ENCODE data around the gene PRKG1. TPM values are rescaled to one million over a fixed set of nuclear protein-coding genes. Genes with fewer than 3 reads are reported as not detected.

The PRKG1 gene
- total RNA-seq, 2 donors from 2014 or later = 8.1 to 16.6 TPM

GRCh38 chr10:51588984-51589383, 514.7 kb downstream of the PRKG1 start:
- H3K36me3 ChIP-seq = no peaks in the 10 kb centered on the region
- H3K9me3 ChIP-seq = no peaks in the 10 kb centered on the region
- H3K27ac ChIP-seq = no peak overlapping the region
- H3K9ac ChIP-seq (ENCODE audit: low read depth in 2 of 2, low read length in 2 of 2) = no peak overlapping the region
- intact Hi-C loops (cut with DNase I) = no loop called here
- no peak for DNase-seq
- peaks cover 4% of the 10 kb centered on the region for H3K4me1 ChIP-seq
- H3K27me3 ChIP-seq = no peaks in the 10 kb centered on the region
- TF ChIP-seq CTCF (IDR thresholded peaks at IDR 0.05) = no peak
- no peak overlapping the region for H3K4me3 ChIP-seq

- intact Hi-C loops (cut with DNase I) = no loop called here
- TF ChIP-seq CTCF (IDR thresholded peaks at IDR 0.05) = no peak
- no peak for DNase-seq
- Histone ChIP-seq H3K36me3 (no peaks in the 10 kb centered on the region), H3K4me1 (peaks cover 4% of the 10 kb centered on the region), H3K4me3 (no peak overlapping the region), H3K27me3 (no peaks in the 10 kb centered on the region), H3K27ac (no peak overlapping the region), H3K9ac (ENCODE audit: low read depth in 2 of 2, low read length in 2 of 2) (no peak overlapping the region), H3K9me3 (no peaks in the 10 kb centered on the region)
Measured at GRCh38 chr10:51590818-51591217, 516.5 kb downstream of the PRKG1 start.

GRCh38 chr10:51596695-51597094, 522.4 kb downstream of the PRKG1 start:
- TF ChIP-seq CTCF (IDR thresholded peaks at IDR 0.05) = no peak
- no peak overlapping the region for H3K4me3 ChIP-seq
- H3K9me3 ChIP-seq = no peaks in the 10 kb centered on the region
- H3K4me1 ChIP-seq = no peaks in the 10 kb centered on the region
- intact Hi-C loops (cut with DNase I) = no loop called here
- no peaks in the 10 kb centered on the region for H3K36me3 ChIP-seq
- H3K27ac ChIP-seq = no peak overlapping the region
- no peak for DNase-seq
- no peak overlapping the region for H3K9ac ChIP-seq (ENCODE audit: low read depth in 2 of 2, low read length in 2 of 2)
- H3K27me3 ChIP-seq = no peaks in the 10 kb centered on the region

GRCh38 chr10:51599647-51600046, 525.4 kb downstream of the PRKG1 start:
- H3K4me1 ChIP-seq = no peaks in the 10 kb centered on the region
- intact Hi-C loops (cut with DNase I) = no loop called here
- DNase-seq = no peak
- H3K9ac ChIP-seq (ENCODE audit: low read depth in 2 of 2, low read length in 2 of 2) = no peak overlapping the region
- no peaks in the 10 kb centered on the region for H3K9me3 ChIP-seq
- H3K36me3 ChIP-seq = no peaks in the 10 kb centered on the region
- no peak overlapping the region for H3K27ac ChIP-seq
- H3K4me3 ChIP-seq = no peak overlapping the region
- H3K27me3 ChIP-seq = no peaks in the 10 kb centered on the region
- no peak for TF ChIP-seq CTCF (IDR thresholded peaks at IDR 0.05)

GRCh38 chr10:51602326-51602725, 528.0 kb downstream of the PRKG1 start:
- Histone ChIP-seq H3K4me3 (no peak overlapping the region), H3K27me3 (no peaks in the 10 kb centered on the region), H3K9ac (ENCODE audit: low read depth in 2 of 2, low read length in 2 of 2) (no peak overlapping the region), H3K4me1 (no peaks in the 10 kb centered on the region), H3K9me3 (no peaks in the 10 kb centered on the region), H3K36me3 (no peaks in the 10 kb centered on the region), H3K27ac (no peak overlapping the region)
- intact Hi-C loops (cut with DNase I) = no loop called here
- DNase-seq = no peak
- TF ChIP-seq CTCF (IDR thresholded peaks at IDR 0.05) = no peak

GRCh38 chr10:51604579-51604978, 530.3 kb downstream of the PRKG1 start:
- Histone ChIP-seq H3K9ac (ENCODE audit: low read depth in 2 of 2, low read length in 2 of 2) (no peak overlapping the region), H3K9me3 (no peaks in the 10 kb centered on the region), H3K4me1 (no peaks in the 10 kb centered on the region), H3K27ac (no peak overlapping the region), H3K27me3 (no peaks in the 10 kb centered on the region), H3K4me3 (no peak overlapping the region), H3K36me3 (no peaks in the 10 kb centered on the region)
- intact Hi-C loops (cut with DNase I) = no loop called here
- TF ChIP-seq CTCF (IDR thresholded peaks at IDR 0.05) = no peak
- no peak for DNase-seq

Measured in colonic mucosa (tissue), 4 donors.